ENCODE data around the gene RAB39A. TPM values are rescaled to one million over a fixed set of nuclear protein-coding genes. Genes with fewer than 3 reads are reported as not detected.
"Not testable (repeated sequence)": the region's sequence is repeated elsewhere in the genome, so short reads cannot be mapped to it uniquely, and the experiment has no call there.

The RAB39A gene
- 0.15 and 0.60 TPM in 2 replicates for total RNA-seq (2014; rRNA removed; shearing (Covaris generic))
- total RNA-seq (2022): 1.8 and 2.1 TPM in 2 replicates
- percentile 40 among the genes with signal in this experiment for Bru-seq, nascent RNA
- percentile 31 among the genes with signal in this experiment for BruChase-seq, experiment 1, labeled RNA remaining after a 6-hour chase
- BruChase-seq, experiment 2, labeled RNA remaining after a 2-hour chase: percentile 42 among the genes with signal in this experiment
- long read RNA-seq, partial matches to known transcripts: 0 of 1 reads
- long read RNA-seq, other reads (novel, unspliced or antisense): 1 of 1 reads

- peak within 1 kb of the TSS; percentile 86 for H2AFZ ChIP-seq (ENCODE audit: low read length)
- no peaks in the 10 kb centered on the region for H4K20me1 ChIP-seq (ENCODE audit: insufficient read depth, low read length)
- BruUV-seq (replicated peaks): no TSS peak
- intact Hi-C loops (cut with micrococcal nuclease; ENCODE audit: unreplicated experiment): loop anchor here (1.0 to 2.0 kb wide), 2 partner anchors 69 to 363 kb away; partner anchors contain the start of genes ALKBH8 and SLC35F2
- TF ChIP-seq EZH2phosphoT487 (IDR thresholded peaks at IDR 0.05; ENCODE audit: borderline replicate concordance, low read depth, low read length) (no peak), CTCF (conservative IDR thresholded peaks at IDR 0.05; ENCODE audit: low read length) (no peak)
- peak within 1 kb of the TSS; percentile 76 for H3K4me3 ChIP-seq (ENCODE audit: low read depth, low read length, poor library complexity, severe bottlenecking)
- H3K27ac ChIP-seq (ENCODE audit: low read depth, low read length, poor library complexity, severe bottlenecking): no peak within 1 kb of the TSS
- peak within 1 kb of the TSS; percentile 95 for H3K4me2 ChIP-seq (ENCODE audit: low read length)
- peak; percentile 97 for DNase-seq (ENCODE audit: low spot score)
- H3K36me3 ChIP-seq (ENCODE audit: insufficient read depth, low read length): no peaks in the 10 kb centered on the region
- H3K9me2 ChIP-seq (ENCODE audit: insufficient read depth, low read length): no peaks in the 10 kb centered on the region
- peaks cover 9% of the 10 kb centered on the region for H3K4me1 ChIP-seq (ENCODE audit: insufficient read depth, low read length, poor library complexity, severe bottlenecking)
- ChIA-PET POLR2A (interaction anchor here (0.6 kb wide), 1 partner anchor 451 kb away, joined by 3 read pairs; no protein-coding TSS in a partner anchor), CTCF (ENCODE audit: unreplicated experiment) (no interaction called here)
- no peaks in the 10 kb centered on the region for H3K79me2 ChIP-seq (ENCODE audit: insufficient read depth, low read depth, low read length)
- no peaks in the 10 kb centered on the region for H3K9me3 ChIP-seq (ENCODE audit: low read length)
Measured at GRCh38 chr11:107928046-107928766, at the start of gene RAB39A. Gene RAB39A (plus strand): TSS chr11:107928448. CDS start chr11:107928569, 121 bp downstream.

GRCh38 chr11:107881471-107881870, 46.8 kb upstream of the RAB39A start:
- H3K79me2 ChIP-seq (ENCODE audit: insufficient read depth, low read depth, low read length); H3K4me2 ChIP-seq (ENCODE audit: low read length); H3K27ac ChIP-seq (ENCODE audit: low read depth, low read length, poor library complexity, severe bottlenecking); H4K20me1 ChIP-seq (ENCODE audit: insufficient read depth, low read length); DNase-seq (ENCODE audit: low spot score); H3K4me3 ChIP-seq (ENCODE audit: low read depth, low read length, poor library complexity, severe bottlenecking); H3K4me1 ChIP-seq (ENCODE audit: insufficient read depth, low read length, poor library complexity, severe bottlenecking); H3K36me3 ChIP-seq (ENCODE audit: insufficient read depth, low read length); BruUV-seq (replicated peaks); H3K9me2 ChIP-seq (ENCODE audit: insufficient read depth, low read length); CTCF ChIA-PET (ENCODE audit: unreplicated experiment); H2AFZ ChIP-seq (ENCODE audit: low read length); H3K9me3 ChIP-seq (ENCODE audit: low read length); intact Hi-C loops (cut with micrococcal nuclease; ENCODE audit: unreplicated experiment): not testable (repeated sequence)
- POLR2A ChIA-PET: interaction anchor here (0.6 kb wide), 1 partner anchor 40 kb away, joined by 3 read pairs; no protein-coding TSS in a partner anchor

GRCh38 chr11:107882095-107882820, 46.0 kb upstream of the RAB39A start:
- POLR2A ChIA-PET: no interaction called here
- CTCF ChIA-PET (ENCODE audit: unreplicated experiment): no interaction called here
- Histone ChIP-seq H4K20me1 (ENCODE audit: insufficient read depth, low read length) (no peaks in the 10 kb centered on the region), H3K4me2 (ENCODE audit: low read length) (no peak overlapping the region), H3K9me3 (ENCODE audit: low read length) (no peaks in the 10 kb centered on the region), H2AFZ (ENCODE audit: low read length) (no peak overlapping the region), H3K27ac (ENCODE audit: low read depth, low read length, poor library complexity, severe bottlenecking) (no peak overlapping the region), H3K36me3 (ENCODE audit: insufficient read depth, low read length) (no peaks in the 10 kb centered on the region), H3K9me2 (ENCODE audit: insufficient read depth, low read length) (no peaks in the 10 kb centered on the region), H3K79me2 (ENCODE audit: insufficient read depth, low read depth, low read length) (no peaks in the 10 kb centered on the region), H3K4me3 (ENCODE audit: low read depth, low read length, poor library complexity, severe bottlenecking) (no peak overlapping the region), H3K4me1 (ENCODE audit: insufficient read depth, low read length, poor library complexity, severe bottlenecking) (no peaks in the 10 kb centered on the region)
- no TSS peak for BruUV-seq (replicated peaks)
- no peak for DNase-seq (ENCODE audit: low spot score)
- TF ChIP-seq CTCF (conservative IDR thresholded peaks at IDR 0.05; ENCODE audit: low read length): no peak
- no peak for TF ChIP-seq EZH2phosphoT487 (IDR thresholded peaks at IDR 0.05; ENCODE audit: borderline replicate concordance, low read depth, low read length)
- intact Hi-C loops (cut with micrococcal nuclease; ENCODE audit: unreplicated experiment): no loop called here
